Esophagus (tissue), 2 donors: ENCODE measurements around the gene ITPR1. TPM values are rescaled to one million over a fixed set of nuclear protein-coding genes. Genes with fewer than 3 reads are reported as not detected.
"Not testable (repeated sequence)": the region's sequence is repeated elsewhere in the genome, so short reads cannot be mapped to it uniquely, and the experiment has no call there.

Experiments
- H3K27ac ChIP-seq, 2 donors: one replicate each; pipeline ENCODE4 v1.5.1; 2013; ENCODE audit warnings: low read depth in 2 of 2, mild to moderate bottlenecking in 2 of 2, inconsistent platforms in 1 of 2, low read length in 1 of 2, moderate library complexity in 1 of 2
- H3K27me3 ChIP-seq, 2 donors: one replicate each; pipeline ENCODE4 v1.6.1; 2013; ENCODE audit warnings: low read length in 2 of 2, control low read depth in 1 of 2, mild to moderate bottlenecking in 1 of 2; ENCODE audit not compliant: insufficient read depth in 2 of 2, control insufficient read depth in 1 of 2
- H3K36me3 ChIP-seq, 2 donors: one replicate each; pipeline ENCODE4 v1.6.1; 2013; ENCODE audit warnings: low read length in 1 of 2; ENCODE audit not compliant: control insufficient read depth in 2 of 2, insufficient read depth in 2 of 2
- H3K4me1 ChIP-seq, 2 donors: one replicate each; pipeline ENCODE4 v1.6.1; 2013; ENCODE audit warnings: low read length in 1 of 2; ENCODE audit not compliant: control insufficient read depth in 2 of 2, insufficient read depth in 2 of 2
- H3K4me3 ChIP-seq, 2 donors: one replicate each; pipeline ENCODE4 v1.5.1; 2013; ENCODE audit warnings: low read length in 2 of 2, mild to moderate bottlenecking in 2 of 2, low read depth in 1 of 2, moderate library complexity in 1 of 2
- H3K9me3 ChIP-seq, 2 donors: one replicate each; pipeline ENCODE4 v1.6.1; 2013; ENCODE audit warnings: mild to moderate bottlenecking in 2 of 2, low read depth in 1 of 2, low read length in 1 of 2, moderate library complexity in 1 of 2; ENCODE audit not compliant: control insufficient read depth in 2 of 2, insufficient read depth in 1 of 2
- WGBS, 2 donors: extraction: QIAGEN DNeasy Blood & Tissue Kit; methylation state at CpG; one replicate each; pipeline ENCODE4 v1.1.7; 2013; 5-methylcytosine and 5-hydroxymethylcytosine counted together
- polyA plus RNA-seq, 2 donors: library from polyadenylated mRNA; stranded (reverse); fragments of 200-250 nt; gene quantifications; one replicate each; pipeline ENCODE4 v1.2.3, GENCODE V29; 2013
- donor health status: healthy with polysubstance abuse.
- donor health status: Bipolar disorder and iron deficiency.

Gene ITPR1
- polyA plus RNA-seq, 2 donors: 7.5 to 16.3 TPM

- whole genome bisulfite sequencing, 2 donors: 79 to 84% methylated on average over 8 of the region's 8 CpGs
- H3K27ac ChIP-seq: no peak overlapping the region
Observed at GRCh38 chr3:4758957-4759656, 266.0 kb downstream of the ITPR1 start.

GRCh38 chr3:4759689-4760312 is 266.7 kb downstream of the ITPR1 start:
- 59 to 62% methylated on average over 12 of the region's 12 CpGs for WGBS, 2 donors
- Histone ChIP-seq H3K36me3 (no peaks in the 10 kb centered on the region), H3K27me3 (no peaks in the 10 kb centered on the region), H3K4me3 (no peak overlapping the region), H3K27ac (peak overlapping the region in 1 of 2 donors; percentile 47), H3K9me3 (no peaks in the 10 kb centered on the region), H3K4me1 (peaks cover 0 to 2% of the 10 kb centered on the region in 2 donors)

More at GRCh38 chr3:4758957-4759656, 266.0 kb downstream of the ITPR1 start:
- Histone ChIP-seq H3K4me3 (no peak overlapping the region), H3K4me1 (peaks cover 0 to 2% of the 10 kb centered on the region in 2 donors), H3K36me3 (no peaks in the 10 kb centered on the region), H3K27me3 (no peaks in the 10 kb centered on the region), H3K9me3 (no peaks in the 10 kb centered on the region)

- H3K4me1 ChIP-seq: peaks cover 0 to 2% of the 10 kb centered on the region in 2 donors
- no peaks in the 10 kb centered on the region for H3K36me3 ChIP-seq
- peaks cover 0 to 3% of the 10 kb centered on the region in 2 donors for H3K9me3 ChIP-seq
- WGBS, 2 donors: 91 to 92% methylated on average over 5 of the region's 5 CpGs
- H3K4me3 ChIP-seq: no peak overlapping the region
- no peak overlapping the region for H3K27ac ChIP-seq
- H3K27me3 ChIP-seq: no peaks in the 10 kb centered on the region
Observed at GRCh38 chr3:4761759-4762158, 268.6 kb downstream of the ITPR1 start.

- H3K27ac ChIP-seq: peak overlapping the region in 1 of 2 donors; percentile 33
- H3K27me3 ChIP-seq, H3K4me3 ChIP-seq, H3K36me3 ChIP-seq, H3K9me3 ChIP-seq, H3K4me1 ChIP-seq: not testable (repeated sequence)
- WGBS, 2 donors: 85 to 91% methylated on average over 2 of the region's 2 CpGs
Observed at GRCh38 chr3:4762481-4763230, 269.5 kb downstream of the ITPR1 start.

- WGBS, 2 donors: 97 to 98% methylated on average over 21 of the region's 21 CpGs
- peaks cover 0 to 3% of the 10 kb centered on the region in 2 donors for H3K36me3 ChIP-seq
- no peaks in the 10 kb centered on the region for H3K27me3 ChIP-seq
- H3K27ac ChIP-seq: no peak overlapping the region
- peaks cover 0 to 2% of the 10 kb centered on the region in 2 donors for H3K4me1 ChIP-seq
- H3K9me3 ChIP-seq: peaks cover 0 to 3% of the 10 kb centered on the region in 2 donors
- no peak overlapping the region for H3K4me3 ChIP-seq
Observed at GRCh38 chr3:4763604-4764247, 270.6 kb downstream of the ITPR1 start.

GRCh38 chr3:4765212-4765611 is 272.1 kb downstream of the ITPR1 start:
- H3K36me3 ChIP-seq: peaks cover 0 to 3% of the 10 kb centered on the region in 2 donors
- peaks cover 0 to 3% of the 10 kb centered on the region in 2 donors for H3K9me3 ChIP-seq
- H3K4me1 ChIP-seq: peaks cover 0 to 2% of the 10 kb centered on the region in 2 donors
- H3K4me3 ChIP-seq: no peak overlapping the region
- WGBS, 2 donors: 76 to 93% methylated on average over 3 of the region's 3 CpGs
- peak overlapping the region in 1 of 2 donors; percentile 2 for H3K27ac ChIP-seq
- H3K27me3 ChIP-seq: no peaks in the 10 kb centered on the region

GRCh38 chr3:4766263-4766662 is 273.1 kb downstream of the ITPR1 start:
- Histone ChIP-seq H3K27me3 (no peaks in the 10 kb centered on the region), H3K9me3 (peaks cover 0 to 3% of the 10 kb centered on the region in 2 donors), H3K4me1 (peaks cover 0 to 12% of the 10 kb centered on the region in 2 donors), H3K36me3 (peaks cover 0 to 3% of the 10 kb centered on the region in 2 donors), H3K4me3 (no peak overlapping the region), H3K27ac (no peak overlapping the region)
- WGBS, 2 donors: 97 to 98% methylated on average over 4 of the region's 4 CpGs

GRCh38 chr3:4766716-4767499 is 273.8 kb downstream of the ITPR1 start:
- H3K36me3 ChIP-seq: peaks cover 0 to 3% of the 10 kb centered on the region in 2 donors
- peak overlapping the region in 1 of 2 donors; percentile 27 for H3K27ac ChIP-seq
- peaks cover 0 to 10% of the 10 kb centered on the region in 2 donors for H3K4me1 ChIP-seq
- 83 to 88% methylated on average over 6 of the region's 6 CpGs for WGBS, 2 donors
- no peaks in the 10 kb centered on the region for H3K27me3 ChIP-seq
- H3K4me3 ChIP-seq: no peak overlapping the region
- peaks cover 0 to 3% of the 10 kb centered on the region in 2 donors for H3K9me3 ChIP-seq
